ENCODE results near the gene PRSS1. TPM values are rescaled to one million over a fixed set of nuclear protein-coding genes. Genes with fewer than 3 reads are reported as not detected.
"Not testable (repeated sequence)": the region's sequence is repeated elsewhere in the genome, so short reads cannot be mapped to it uniquely, and the experiment has no call there.

Gene PRSS1
- total RNA-seq, 1 donor from 2014 or later = not detected

DNA sequence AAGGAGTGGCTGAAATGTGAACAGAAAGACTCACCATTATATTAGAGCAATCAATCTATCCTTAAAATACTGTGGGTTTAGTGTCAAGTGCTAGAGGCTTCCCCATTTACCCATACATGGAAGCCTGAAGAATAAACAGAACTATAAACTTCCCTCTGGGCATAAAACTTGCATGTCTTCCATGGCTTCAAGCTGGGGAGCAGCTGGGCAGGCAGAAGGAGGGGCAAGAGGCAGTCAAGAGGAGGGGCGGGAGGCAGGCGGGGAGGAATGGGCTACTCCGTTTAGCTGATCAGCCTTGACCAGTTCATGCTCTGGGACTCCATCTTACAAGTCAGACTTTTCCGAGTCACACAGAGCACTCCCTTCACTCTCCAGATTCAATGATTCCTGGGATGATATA is 3.5 kb upstream of the PRSS1 start:
- POLR2A ChIA-PET = no interaction called here
- H3K36me3 Mint-ChIP-seq (ENCODE audit: low read depth) = no peaks in the 10 kb centered on the region
- no peak overlapping the region for H3K27ac Mint-ChIP-seq
- no peak overlapping the region for H3K4me3 Mint-ChIP-seq
- peaks cover 12% of the 10 kb centered on the region for H3K4me1 Mint-ChIP-seq
- intact Hi-C loops (cut with micrococcal nuclease) = no loop called here
- H3K9me3 Mint-ChIP-seq = no peaks in the 10 kb centered on the region
- peaks cover 2% of the 10 kb centered on the region for H3K27me3 Mint-ChIP-seq
- TF ChIP-seq, protein P1, sequence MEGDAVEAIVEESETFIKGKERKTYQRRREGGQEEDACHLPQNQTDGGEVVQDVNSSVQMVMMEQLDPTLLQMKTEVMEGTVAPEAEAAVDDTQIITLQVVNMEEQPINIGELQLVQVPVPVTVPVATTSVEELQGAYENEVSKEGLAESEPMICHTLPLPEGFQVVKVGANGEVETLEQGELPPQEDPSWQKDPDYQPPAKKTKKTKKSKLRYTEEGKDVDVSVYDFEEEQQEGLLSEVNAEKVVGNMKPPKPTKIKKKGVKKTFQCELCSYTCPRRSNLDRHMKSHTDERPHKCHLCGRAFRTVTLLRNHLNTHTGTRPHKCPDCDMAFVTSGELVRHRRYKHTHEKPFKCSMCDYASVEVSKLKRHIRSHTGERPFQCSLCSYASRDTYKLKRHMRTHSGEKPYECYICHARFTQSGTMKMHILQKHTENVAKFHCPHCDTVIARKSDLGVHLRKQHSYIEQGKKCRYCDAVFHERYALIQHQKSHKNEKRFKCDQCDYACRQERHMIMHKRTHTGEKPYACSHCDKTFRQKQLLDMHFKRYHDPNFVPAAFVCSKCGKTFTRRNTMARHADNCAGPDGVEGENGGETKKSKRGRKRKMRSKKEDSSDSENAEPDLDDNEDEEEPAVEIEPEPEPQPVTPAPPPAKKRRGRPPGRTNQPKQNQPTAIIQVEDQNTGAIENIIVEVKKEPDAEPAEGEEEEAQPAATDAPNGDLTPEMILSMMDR (IDR thresholded peaks at IDR 0.05) = no peak
- DNase-seq (no peak), ATAC-seq (ENCODE audit: low read depth) (no peak)
- CTCF ChIA-PET = no interaction called here

DNA sequence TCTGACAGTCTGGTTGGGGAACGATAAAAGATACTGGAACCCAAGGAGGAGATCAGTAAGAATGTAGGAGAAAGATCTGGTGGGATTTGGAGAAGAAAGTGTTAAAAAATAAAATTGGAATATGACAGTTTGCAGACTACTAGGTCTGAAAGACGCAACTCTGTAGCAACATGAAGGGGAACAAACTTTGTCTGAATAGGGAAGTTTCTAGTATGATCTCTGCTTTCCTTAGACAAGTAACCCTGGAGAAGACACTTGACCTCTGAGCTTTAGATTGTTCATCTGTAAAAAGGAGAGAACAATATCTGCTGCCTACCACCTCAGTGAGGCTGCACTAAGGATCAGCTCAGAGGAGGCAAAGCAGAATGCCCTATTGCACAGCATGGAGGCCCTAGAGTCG is 3.0 kb upstream of the PRSS1 start:
- ATAC-seq (ENCODE audit: low read depth) (no peak), DNase-seq (no peak)
- TF ChIP-seq, protein P1 (IDR thresholded peaks at IDR 0.05) = no peak
- H3K27me3 Mint-ChIP-seq = peaks cover 2% of the 10 kb centered on the region
- H3K36me3 Mint-ChIP-seq (ENCODE audit: low read depth) = no peaks in the 10 kb centered on the region
- ChIA-PET CTCF (interaction anchor here (0.9 kb wide), 1 partner anchor 37 kb away, joined by 3 read pairs; no protein-coding TSS in a partner anchor), POLR2A (no interaction called here)
- intact Hi-C loops (cut with micrococcal nuclease) = no loop called here
- no peak overlapping the region for H3K4me3 Mint-ChIP-seq
- H3K9me3 Mint-ChIP-seq = no peaks in the 10 kb centered on the region
- H3K27ac Mint-ChIP-seq = no peak overlapping the region
- H3K4me1 Mint-ChIP-seq = peaks cover 7% of the 10 kb centered on the region

DNA sequence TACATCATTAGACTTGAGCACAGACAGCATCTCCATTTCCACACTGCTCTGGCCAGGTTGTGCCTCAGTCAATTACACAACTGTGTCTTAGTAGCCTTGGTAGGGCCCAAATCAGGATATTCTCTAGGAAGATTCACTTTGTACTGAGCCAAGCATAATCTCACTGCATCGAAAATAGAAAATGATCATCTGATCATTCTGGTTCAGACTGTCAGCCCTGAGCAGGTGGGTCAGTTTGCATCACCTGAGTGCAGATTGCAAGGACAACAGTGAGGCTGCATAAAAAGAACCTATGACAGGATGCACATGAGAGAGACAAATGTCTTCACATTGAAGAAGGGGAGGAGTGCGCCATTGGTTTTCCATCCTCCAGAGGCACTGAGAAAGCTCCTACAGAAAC is 862 bp upstream of the PRSS1 start:
- DNase-seq; CTCF ChIA-PET; intact Hi-C loops (cut with micrococcal nuclease); POLR2A ChIA-PET; H3K4me3 Mint-ChIP-seq; H3K4me1 Mint-ChIP-seq; H3K27me3 Mint-ChIP-seq; H3K9me3 Mint-ChIP-seq; ATAC-seq (ENCODE audit: low read depth); H3K36me3 Mint-ChIP-seq (ENCODE audit: low read depth); H3K27ac Mint-ChIP-seq: not testable (repeated sequence)

DNA sequence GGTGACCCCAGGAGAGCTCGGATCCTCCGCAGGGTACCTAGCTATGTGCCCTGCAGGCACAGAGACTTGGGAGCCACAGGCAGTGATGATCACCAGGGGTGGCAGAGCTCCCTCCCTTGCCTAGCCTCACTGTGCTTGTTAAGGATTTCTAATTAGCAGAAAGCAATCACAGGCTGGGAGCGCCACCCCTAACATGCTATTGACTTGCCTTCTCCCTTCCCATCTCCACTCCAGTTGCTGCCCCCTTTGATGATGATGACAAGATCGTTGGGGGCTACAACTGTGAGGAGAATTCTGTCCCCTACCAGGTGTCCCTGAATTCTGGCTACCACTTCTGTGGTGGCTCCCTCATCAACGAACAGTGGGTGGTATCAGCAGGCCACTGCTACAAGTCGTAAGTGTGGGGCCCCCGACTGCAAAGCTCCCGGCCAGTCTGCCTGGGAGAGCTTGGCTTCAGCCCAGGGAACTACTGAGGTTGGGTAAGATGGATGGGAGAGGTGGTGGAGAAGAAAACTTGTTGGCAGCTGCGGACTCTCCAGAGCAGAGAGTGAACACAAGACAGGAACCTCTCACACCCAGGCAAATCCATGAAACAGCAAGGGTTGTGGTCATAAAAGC is 1.2 kb downstream of the PRSS1 start:
- Mint-ChIP-seq H3K27me3 (peaks cover 2% of the 10 kb centered on the region), H3K36me3 (ENCODE audit: low read depth) (no peaks in the 10 kb centered on the region), H3K4me1 (no peaks in the 10 kb centered on the region), H3K9me3 (no peaks in the 10 kb centered on the region), H3K27ac (no peak overlapping the region), H3K4me3 (no peak overlapping the region)
- intact Hi-C loops (cut with micrococcal nuclease) = no loop called here
- DNase-seq (no peak), ATAC-seq (ENCODE audit: low read depth) (no peak)
- TF ChIP-seq, protein P1 (IDR thresholded peaks at IDR 0.05) = no peak
- POLR2A ChIA-PET = no interaction called here
- CTCF ChIA-PET = interaction anchor here (1.4 kb wide), 1 partner anchor 11 kb away, joined by 3 read pairs; no protein-coding TSS in a partner anchor

DNA sequence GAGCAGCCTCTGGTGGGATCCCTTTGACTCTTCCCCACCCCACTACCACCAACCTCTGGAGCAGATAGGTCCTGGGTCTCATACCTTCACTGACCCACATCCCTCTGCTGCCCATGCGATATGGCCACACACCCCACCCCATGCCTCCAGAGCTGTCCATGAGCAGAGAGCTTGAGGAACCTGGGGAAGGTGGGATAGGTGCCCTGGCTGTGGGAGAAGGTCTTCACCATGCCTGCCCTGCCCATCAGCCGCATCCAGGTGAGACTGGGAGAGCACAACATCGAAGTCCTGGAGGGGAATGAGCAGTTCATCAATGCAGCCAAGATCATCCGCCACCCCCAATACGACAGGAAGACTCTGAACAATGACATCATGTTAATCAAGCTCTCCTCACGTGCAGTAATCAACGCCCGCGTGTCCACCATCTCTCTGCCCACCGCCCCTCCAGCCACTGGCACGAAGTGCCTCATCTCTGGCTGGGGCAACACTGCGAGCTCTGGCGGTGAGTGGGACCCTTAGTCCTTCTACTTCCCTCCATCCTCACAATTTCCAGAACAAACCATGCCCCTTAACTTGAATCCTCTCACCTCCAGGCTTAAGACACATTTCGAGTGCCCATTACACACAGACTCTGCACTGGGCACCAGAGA is 2.4 kb downstream of the PRSS1 start:
- intact Hi-C loops (cut with micrococcal nuclease); H3K36me3 Mint-ChIP-seq (ENCODE audit: low read depth); POLR2A ChIA-PET; DNase-seq; H3K9me3 Mint-ChIP-seq; CTCF ChIA-PET; H3K27me3 Mint-ChIP-seq; H3K27ac Mint-ChIP-seq; H3K4me3 Mint-ChIP-seq; ATAC-seq (ENCODE audit: low read depth); H3K4me1 Mint-ChIP-seq: not testable (repeated sequence)

DNA sequence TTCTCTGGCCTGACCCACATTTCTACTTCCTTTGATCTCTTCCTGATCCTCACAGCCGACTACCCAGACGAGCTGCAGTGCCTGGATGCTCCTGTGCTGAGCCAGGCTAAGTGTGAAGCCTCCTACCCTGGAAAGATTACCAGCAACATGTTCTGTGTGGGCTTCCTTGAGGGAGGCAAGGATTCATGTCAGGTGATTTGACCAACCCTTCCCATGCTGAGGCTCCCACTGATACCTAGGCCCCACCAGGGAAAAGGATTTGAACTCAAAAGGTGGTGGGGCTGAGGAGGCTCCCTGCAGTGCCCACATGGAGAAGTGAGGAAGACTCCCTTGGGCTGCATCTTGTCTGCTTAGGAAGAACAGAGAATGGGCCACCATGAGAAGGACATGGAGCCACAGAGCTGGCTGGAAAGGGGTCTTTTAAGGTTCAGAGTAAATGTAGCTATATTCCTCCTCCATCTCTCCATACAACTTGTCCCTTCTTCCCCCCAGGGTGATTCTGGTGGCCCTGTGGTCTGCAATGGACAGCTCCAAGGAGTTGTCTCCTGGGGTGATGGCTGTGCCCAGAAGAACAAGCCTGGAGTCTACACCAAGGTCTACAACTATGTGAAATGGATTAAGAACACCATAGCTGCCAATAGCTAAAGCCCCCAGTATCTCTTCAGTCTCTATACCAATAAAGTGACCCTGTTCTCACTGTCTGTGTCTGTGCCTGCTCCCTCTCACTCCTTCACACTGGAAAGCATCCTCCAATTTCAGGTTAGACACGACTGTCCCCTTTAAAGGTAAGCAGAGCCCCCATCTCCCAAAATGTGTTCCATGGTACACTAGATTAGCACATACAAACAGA is 3.3 kb downstream of the PRSS1 start:
- TF ChIP-seq, protein P1 (IDR thresholded peaks at IDR 0.05) = no peak

More for the DNA sequence above, 3.3 kb downstream of the PRSS1 start:
- ATAC-seq (ENCODE audit: low read depth) = no peak
- Mint-ChIP-seq H3K4me1 (no peaks in the 10 kb centered on the region), H3K36me3 (ENCODE audit: low read depth) (no peaks in the 10 kb centered on the region), H3K9me3 (no peaks in the 10 kb centered on the region), H3K27me3 (no peaks in the 10 kb centered on the region), H3K4me3 (no peak overlapping the region), H3K27ac (no peak overlapping the region)
- intact Hi-C loops (cut with micrococcal nuclease) = no loop called here
- POLR2A ChIA-PET = no interaction called here
- CTCF ChIA-PET = no interaction called here
- no peak for DNase-seq

All from activated B cell treated with CpG ODN at 0.5 μM for 24 hours (primary cell).